HG03196 (cell line): ENCODE results near the gene ASIC5.
"Not testable (repeated sequence)": the region's sequence is repeated elsewhere in the genome, so short reads cannot be mapped to it uniquely, and the experiment has no call there.

Source experiments
- ATAC-seq: cut with Tn5 transposase; IDR thresholded peaks from one replicate; pipeline ENCODE4 v1.9.1; 2021; ENCODE audit not compliant: unreplicated experiment

The ASIC5 gene, protein sequence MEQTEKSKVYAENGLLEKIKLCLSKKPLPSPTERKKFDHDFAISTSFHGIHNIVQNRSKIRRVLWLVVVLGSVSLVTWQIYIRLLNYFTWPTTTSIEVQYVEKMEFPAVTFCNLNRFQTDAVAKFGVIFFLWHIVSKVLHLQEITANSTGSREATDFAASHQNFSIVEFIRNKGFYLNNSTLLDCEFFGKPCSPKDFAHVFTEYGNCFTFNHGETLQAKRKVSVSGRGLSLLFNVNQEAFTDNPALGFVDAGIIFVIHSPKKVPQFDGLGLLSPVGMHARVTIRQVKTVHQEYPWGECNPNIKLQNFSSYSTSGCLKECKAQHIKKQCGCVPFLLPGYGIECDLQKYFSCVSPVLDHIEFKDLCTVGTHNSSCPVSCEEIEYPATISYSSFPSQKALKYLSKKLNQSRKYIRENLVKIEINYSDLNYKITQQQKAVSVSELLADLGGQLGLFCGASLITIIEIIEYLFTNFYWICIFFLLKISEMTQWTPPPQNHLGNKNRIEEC

DNA sequence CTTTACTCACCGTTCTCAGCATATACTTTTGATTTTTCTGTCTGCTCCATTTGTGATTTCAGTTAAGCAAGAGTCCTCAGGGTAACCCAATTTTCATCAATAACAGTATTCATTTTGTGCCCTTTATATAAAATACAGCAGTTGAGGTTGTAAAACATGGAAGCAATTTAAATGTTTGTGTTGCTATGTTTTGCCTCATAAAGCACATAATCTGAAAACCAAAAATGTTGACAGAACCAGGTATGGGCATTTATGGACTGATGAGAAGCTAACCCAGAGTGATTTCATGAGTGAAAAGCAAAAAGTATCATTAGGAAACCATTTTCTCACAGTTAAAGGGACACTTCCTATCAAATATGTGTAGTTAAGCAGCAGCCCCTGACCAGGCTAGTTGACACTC, at the start of gene ASIC5:
Gene ASIC5 (minus strand): TSS at position 101 of the 400 bp plus-strand sequence. CDS start 51 bp downstream, at position 50.
- no peak for ATAC-seq

DNA sequence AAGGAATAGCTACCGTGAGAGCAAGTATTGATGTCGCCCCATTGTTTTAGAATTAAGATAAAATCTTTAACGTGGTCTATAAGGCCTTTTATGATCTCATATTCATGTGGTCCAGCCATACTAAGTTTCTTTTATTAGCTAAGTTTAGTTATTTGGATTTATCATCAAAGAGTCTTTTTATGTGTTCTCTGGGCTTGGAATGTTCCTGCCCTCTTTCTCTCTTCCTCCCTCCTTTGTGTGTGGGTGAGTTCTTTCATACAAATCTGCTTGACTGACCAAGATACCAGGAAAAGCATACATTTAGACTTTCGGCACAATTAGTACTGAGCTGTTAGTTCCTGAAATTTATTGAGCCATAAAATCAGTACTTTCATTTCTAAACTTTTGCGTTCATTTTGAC, 48.7 kb upstream of the ASIC5 start:
- ATAC-seq, result no peak

DNA sequence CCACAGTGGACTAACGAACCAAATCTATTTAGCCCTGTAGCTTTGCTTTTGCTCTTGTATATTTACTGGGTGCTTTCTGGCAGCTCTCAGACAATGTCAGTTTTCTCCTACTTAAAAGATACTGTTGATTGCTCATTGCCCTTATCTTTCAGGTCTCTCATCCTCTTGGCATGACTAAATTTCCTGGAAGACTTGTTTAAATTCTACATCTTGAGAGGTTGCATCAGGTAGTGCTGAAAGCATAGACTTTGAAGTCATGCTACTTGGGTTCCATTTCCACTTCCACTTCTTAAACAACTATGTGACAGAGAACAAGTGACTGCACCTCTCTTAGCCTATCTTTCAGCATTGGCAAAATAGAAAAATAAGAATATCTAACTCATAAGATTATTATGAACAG, 45.8 kb upstream of the ASIC5 start:
- no peak for ATAC-seq

DNA sequence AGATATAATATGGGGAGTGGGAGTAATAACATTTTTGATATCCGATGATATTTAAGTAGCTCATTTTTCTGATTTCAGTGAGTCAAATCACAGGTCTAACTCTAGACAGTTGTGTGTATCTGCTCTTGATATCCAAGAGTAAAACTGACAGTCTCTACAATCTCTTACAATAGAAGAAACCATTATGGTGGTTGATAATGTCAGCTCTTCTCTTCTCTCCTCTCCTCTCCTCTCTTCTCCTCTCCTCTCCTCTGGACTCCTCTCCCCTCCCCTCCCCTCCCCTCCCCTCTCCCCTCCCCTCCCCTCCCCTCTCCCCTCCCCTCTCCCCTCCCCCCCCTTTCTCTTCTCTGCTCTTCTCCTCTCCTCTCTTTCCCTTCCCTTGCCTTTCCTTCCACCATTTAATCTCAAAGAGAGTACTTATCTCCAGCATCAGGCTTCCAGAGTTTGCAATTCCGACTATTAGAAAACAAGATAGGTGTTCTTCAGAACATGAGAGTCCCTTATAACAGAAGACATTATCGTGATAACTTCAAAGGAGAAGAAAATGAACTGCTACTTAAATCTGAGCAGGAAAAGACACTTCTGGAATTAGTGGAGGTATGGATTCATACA, 43.6 kb upstream of the ASIC5 start:
- ATAC-seq, result no peak

DNA sequence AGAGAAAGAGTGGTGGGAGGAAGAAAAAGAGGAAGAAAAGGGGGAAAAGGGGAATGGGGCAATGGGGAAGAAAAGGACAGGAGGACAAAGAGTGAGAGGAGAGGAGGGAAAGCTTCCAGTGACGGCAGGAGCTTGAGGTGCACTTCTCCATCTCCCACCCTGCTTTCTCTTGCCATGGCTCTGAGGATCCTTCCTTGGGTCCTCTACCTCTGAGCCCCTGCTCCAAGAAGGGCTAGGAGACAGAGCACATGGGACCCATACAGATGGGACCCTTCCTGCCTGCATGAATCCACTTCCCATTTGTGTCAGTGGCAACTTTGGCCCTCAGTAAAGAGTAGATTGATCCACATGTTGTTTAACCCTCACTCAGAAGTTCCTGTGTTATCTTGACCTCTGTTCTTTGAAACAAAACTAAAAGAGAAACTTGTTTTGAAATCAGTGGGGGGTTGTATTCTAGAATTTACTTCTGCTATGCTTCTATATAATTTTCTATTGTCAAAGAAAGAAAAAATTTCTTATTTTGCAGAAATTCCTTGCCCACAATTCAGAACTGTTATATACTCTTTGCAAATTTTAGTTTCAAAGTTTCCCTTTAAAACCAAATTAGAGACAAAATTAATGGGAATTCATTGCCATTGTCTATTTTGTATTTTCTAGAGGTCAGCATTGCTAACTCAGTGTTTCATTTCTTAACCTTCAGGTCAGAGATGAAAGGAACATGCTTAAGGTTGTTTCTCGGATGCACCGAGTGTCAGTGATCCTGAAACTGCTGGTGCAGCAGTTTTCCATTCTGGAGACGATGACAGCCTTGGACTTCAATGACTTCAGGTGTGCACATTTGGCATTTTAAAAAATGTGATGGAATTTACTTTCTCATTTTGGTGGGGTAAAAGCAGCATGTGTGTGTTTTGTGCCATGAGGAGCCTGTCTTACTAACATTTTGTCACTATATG, 42.4 kb upstream of the ASIC5 start:
- ATAC-seq, result no peak

DNA sequence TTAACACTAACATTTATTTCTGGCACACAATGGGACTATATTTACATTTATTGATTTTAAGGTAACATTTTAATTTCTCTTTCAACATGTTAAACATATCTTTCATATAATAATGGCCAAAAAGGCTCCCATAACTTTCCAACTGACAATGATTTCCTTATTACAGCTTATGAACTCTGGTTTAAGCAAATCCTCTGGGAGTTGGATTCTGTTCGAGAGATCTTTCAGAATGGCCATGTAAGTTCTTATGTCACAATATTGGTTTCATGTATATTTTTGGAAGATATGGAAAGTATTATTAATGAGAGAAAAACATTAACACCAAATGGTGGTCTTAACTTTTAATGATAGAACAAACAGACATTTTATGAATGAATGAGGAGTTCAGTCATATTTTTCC, 41.5 kb upstream of the ASIC5 start:
- ATAC-seq, result no peak

DNA sequence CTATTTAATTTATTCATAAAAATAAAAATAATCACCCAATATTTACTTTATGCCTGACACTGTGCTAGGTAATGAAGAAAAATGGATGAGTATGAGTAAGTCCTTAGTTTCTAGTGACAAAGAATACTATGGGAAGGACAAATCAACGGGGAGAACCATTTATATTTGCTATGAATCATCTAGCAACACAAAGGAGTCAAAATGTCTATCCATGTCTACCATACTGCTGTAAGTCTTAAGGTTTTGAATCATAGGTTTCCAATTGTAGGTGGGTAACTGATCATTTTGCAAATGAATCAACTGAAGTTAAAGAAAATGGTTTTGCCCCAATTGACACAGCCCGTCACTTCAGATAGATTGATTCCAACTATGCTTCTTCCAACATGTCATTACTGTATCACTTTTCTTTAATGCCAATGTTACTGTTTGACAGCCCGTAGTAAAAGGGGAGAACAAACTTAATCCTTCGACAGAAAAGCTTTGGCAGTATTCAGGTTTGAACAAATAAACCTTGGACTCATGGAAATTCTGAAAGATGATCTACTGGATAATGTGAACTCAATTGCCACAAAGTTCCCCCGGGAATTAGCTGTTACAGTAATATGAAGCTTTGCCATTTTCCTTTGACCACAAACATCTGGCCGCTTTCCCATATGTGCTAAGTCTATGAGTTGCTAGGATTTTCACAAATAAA, 40.6 kb upstream of the ASIC5 start:
- no peak for ATAC-seq

DNA sequence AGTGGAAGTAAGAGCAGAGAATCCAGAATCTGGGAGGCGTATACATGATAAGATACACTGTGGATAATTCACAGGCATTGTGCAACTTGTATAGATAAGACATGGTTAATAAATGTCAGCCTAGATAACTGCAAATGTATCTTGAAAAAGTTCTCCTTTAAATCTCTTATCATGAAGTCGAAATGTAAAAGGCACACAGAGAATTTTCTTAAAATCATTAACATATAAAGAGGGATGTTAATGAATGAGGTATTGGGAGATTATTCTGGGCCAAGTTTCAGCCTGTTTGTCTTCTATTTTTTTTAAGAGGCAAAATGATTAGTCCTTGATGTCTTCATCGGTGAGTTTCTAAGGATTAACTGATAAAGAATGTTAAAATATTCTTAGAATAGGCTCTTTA, 38.3 kb upstream of the ASIC5 start:
- no peak for ATAC-seq

DNA sequence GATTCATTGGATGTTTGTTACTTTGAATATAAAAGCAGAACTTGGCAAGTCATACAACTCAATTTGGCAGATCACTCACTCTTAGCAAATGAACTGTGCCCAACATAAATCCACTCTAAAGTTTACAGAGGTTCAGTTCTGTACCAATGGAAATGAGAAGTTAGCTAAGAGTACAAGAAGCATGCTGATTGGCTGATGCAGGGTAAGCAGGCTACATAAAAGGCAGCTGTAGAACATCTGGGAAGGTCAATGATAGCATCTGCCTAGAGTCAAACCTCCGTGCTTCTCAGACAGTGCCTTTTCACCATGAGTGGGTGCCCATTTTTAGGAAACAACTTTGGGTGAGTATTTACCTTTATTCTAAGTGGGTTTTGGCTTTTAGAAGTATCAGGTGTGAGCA, 37.4 kb upstream of the ASIC5 start, which contains the start of gene TDO2:
Gene TDO2 (plus strand): TSS at position 244 of the 400 bp plus-strand sequence. CDS start 63 bp downstream, at position 307.
- ATAC-seq, result no peak

DNA sequence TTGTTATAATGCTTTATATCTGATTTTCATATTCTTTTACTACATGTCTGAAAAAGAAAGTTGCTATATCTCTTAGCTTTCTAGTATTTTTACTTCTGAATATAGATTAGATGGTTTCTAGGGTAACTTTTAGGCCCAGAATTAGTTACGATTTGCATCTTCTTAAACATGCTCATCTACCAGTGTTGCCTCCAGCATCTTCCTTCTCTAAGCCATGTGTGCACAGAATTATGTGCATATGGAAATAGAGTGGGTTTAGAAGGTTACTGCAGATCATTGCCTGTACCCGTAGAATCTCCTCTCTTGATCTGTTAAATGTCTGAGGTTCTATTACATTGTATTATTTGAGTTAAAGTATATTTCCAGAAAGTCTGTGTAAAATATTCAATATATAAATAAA, 34.9 kb upstream of the ASIC5 start:
- no peak for ATAC-seq

DNA sequence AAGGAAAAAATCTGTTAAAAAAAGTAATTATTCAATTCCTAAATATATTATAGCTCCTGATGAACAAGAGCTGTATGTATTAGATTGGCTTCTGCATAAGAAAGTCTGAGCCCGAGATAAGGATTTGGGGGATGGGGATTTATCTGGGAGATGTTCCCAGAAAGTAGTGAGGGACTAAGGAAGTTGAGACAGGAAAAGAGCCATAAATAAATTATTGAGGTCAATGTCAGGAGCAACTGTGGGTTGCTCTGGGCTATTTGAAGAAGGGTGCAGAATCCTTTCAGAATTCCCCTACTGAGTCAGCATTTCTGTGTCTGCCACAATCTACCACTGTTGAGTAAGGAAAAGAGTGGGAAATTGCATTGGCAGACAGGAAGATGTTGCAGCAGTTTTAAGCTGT, 34.3 kb upstream of the ASIC5 start:
- ATAC-seq, result no peak

DNA sequence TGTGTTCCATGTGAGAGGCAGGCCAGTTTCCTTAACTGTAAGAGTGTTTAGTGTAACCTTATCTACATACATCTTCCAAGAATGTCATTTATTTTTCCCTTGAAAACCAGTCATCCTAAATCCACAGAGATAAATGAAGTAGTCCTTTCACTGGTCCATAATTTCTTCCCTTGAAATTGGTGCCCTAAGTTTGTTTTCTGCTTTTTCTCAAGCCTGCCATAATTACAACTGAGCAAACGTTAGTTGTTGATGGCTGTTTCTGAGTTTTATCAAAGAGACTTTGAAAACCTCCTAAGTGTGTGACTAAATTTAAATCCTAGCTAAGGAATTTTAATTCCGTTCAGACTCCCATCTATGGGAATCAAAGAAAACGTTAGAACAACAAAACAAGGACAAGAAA, 33.8 kb upstream of the ASIC5 start:
- no peak for ATAC-seq

DNA sequence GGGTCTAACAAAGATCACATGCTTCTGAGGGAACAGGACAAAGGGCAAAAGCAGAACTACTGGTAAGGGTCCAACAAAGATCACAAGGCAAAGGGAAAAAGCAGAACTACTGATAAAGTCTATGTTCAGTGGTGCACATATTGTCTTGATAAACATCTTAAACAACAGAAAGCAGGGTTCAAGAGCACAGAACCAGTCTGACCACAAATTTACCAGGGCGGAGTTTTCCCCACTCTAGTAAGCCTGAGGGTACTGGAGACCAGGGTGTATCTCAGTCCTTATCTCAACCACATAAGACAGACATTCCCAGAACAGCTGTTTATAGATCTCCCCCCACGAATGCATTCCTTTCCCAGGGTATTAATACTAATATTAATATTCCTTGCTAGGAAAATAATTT, 32.3 kb upstream of the ASIC5 start:
- ATAC-seq, result not testable (repeated sequence)

DNA sequence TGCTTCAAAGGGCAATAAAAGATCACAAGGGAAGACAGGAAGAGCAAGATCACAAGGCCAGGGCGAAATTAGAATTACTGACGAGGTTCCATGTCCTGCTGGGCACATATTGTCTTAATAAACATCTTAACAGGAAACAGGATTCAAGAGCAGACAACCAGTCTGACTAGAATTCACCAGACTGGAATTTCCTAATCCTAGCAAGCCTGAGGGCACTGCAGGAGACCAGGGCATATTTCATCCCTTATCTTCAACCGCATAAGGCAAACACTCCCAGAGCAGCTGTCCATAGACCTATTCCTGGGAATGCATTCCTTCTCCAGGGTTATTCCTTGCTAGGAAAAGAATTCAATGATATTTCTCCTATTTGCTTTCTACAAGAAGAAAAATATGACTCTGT, 25.0 kb upstream of the ASIC5 start:
- no peak for ATAC-seq

DNA sequence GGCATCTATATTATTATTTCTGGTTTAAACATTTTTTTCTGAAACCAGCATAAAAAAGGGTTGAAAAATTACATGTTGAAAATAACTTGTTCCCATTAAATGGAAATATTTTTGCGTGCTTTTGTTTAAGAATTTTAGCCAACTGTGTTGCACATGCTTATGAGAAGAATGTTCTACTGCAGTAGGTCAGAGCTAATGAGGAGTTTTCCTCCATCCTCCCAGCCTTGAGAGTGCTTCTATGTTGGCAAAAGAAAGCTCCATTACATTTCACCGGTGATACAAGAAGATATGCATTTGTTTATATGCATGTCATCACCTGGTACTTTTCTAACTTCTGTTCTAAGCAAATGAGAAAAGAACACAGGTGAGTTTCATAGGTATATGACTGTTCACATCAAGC, 23.9 kb upstream of the ASIC5 start:
- ATAC-seq, result no peak

DNA sequence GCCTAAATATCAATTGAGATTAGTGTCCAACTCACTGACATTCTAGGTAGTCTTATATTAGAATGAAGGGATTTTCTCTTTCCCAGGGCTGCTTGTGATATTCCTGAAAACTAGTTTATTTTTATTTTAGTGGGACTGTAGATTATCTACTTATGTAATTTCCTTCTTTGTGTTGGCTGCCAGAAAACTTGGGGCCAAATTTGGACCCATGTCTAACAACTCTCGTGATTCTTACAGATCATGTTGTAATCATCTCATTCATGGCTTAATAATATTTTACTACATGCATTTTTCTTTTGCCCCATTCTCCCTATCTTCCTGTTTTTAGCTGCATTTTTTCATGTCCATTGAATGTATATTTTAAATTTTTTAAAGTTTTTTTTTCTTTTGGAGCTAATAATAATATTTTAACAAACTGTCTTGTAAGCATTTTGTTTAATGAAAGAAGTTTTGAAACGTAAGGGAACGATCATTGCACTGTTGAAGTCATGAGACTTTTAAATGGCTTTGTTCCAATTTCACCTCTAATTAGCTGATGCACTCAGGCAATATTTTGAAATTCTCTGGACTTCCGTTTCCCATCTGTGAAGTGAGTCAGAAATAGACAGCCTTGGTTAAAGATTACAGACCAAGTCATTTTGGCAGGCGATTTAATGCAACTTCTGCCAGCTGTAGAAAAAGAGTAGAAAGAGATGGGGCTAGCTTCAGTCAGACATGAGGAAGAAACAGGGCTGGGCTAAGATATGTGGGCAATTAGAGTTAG, 23.1 kb upstream of the ASIC5 start:
- ATAC-seq, result peak; percentile 97

DNA sequence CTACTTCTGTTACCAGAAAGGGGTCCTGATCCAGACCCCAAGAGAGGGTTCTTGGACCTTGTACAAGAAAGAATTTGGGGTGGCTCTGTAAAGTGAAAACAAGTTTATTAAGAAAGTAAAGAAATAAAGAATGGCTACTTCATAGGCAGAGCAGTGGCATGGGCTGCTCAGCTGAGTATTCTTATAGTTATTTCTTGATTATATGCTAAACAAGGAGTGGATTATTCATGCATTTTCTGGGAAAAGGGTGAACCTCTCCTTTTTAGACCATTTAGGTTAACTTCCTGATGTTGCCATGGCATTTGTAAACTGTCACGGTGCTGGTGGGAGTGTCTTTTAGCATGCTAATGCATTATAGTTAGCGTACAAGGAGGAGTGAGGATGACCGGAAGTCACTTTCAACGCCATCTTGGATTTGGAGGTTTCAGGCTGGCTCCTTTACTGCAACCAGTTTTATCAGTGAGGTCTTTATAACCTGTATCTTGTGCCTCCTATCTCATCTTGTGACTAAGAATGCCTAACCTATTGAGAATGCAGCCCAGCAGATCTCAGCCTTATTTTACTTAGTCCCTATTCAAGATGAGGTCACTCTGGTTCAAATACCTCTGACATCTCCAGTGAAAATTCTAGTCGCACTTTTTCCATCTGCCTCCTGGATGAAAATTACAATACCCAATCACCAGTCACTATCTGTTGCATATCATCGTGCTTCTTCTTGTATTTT, 21.9 kb upstream of the ASIC5 start:
- ATAC-seq, result no peak

DNA sequence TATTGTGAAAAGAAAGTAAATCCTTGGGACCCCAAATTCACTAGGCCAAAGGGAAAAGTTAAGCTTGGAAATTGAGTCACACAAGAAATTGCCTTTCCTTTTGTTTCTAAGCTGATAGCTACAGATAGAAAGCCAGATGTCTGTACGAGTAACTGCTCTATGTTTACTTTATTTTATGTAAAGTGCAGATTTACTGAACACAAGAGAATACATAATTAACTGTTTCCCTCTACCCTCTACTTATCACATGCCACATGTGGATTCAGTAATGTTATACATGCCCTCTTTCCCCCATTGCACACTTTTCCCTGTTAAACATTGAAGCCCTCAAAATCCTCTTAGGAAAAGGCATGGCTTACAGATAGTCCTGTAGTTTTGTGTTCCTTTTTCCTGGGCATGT, 21.0 kb upstream of the ASIC5 start:
- no peak for ATAC-seq

DNA sequence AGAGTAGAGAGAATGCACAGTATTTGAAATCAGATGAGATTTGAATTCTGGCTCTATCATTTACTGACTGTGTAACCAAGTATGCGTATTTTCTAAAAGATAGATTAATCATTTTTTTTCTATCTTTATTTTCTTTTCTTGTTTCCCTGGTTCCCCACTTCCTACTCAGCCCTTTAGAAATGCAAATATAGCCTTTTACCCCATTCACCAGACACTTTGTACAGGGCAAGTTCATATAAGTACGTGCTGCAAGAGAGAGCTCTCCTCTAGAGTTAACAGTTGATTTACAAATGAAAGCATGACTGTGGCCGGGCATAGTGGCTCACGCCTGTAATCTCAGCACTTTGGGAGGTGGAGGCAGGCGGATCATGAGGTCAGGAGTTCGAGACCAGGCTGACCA, 19.6 kb upstream of the ASIC5 start:
- ATAC-seq, result no peak
